GM19463 (cell line): ENCODE results near the gene GLRB.
"Not testable (repeated sequence)": the region's sequence is repeated elsewhere in the genome, so short reads cannot be mapped to it uniquely, and the experiment has no call there.

Experiments
- ATAC-seq: cut with Tn5 transposase; IDR thresholded peaks from one replicate; pipeline ENCODE4 v1.9.1; 2021; ENCODE audit warnings: mild to moderate bottlenecking, moderate library complexity; ENCODE audit not compliant: unreplicated experiment

Gene GLRB

GRCh38 chr4:157121401-157121800 is 45.5 kb downstream of the GLRB start:
- ATAC-seq, result no peak

- ATAC-seq, result no peak
Measured at GRCh38 chr4:157127571-157127970, 51.6 kb downstream of the GLRB start.

- no peak for ATAC-seq
Measured at GRCh38 chr4:157128395-157128794, 52.4 kb downstream of the GLRB start.

- ATAC-seq, result no peak
Measured at GRCh38 chr4:157141976-157142375, 66.0 kb downstream of the GLRB start.

GRCh38 chr4:157143369-157143768 is 67.4 kb downstream of the GLRB start:
- no peak for ATAC-seq

- no peak for ATAC-seq
Measured at GRCh38 chr4:157151711-157152110, 75.8 kb downstream of the GLRB start.

- ATAC-seq, result no peak
Measured at GRCh38 chr4:157165935-157166610, 90.1 kb downstream of the GLRB start.

GRCh38 chr4:157170321-157170720 is 94.4 kb downstream of the GLRB start:
- ATAC-seq, result no peak

GRCh38 chr4:157172011-157172410 is 96.1 kb downstream of the GLRB start:
- ATAC-seq, result no peak

- not testable (repeated sequence) for ATAC-seq
Measured at GRCh38 chr4:157180268-157180667, 104.3 kb downstream of the GLRB start.

GRCh38 chr4:157184300-157184699 is 108.3 kb downstream of the GLRB start:
- no peak for ATAC-seq

- no peak for ATAC-seq
Measured at GRCh38 chr4:157185363-157185762, 109.4 kb downstream of the GLRB start.

GRCh38 chr4:157195374-157195773 is 119.4 kb downstream of the GLRB start:
- no peak for ATAC-seq

- no peak for ATAC-seq
Measured at GRCh38 chr4:157196046-157196445, 120.1 kb downstream of the GLRB start.

GRCh38 chr4:157204634-157205244 is 128.8 kb downstream of the GLRB start:
- ATAC-seq, result peak; percentile 44

- ATAC-seq, result no peak
Measured at GRCh38 chr4:157217708-157218107, 141.8 kb downstream of the GLRB start.

- ATAC-seq, result no peak
Measured at GRCh38 chr4:157219711-157220370, 143.9 kb downstream of the GLRB start.

GRCh38 chr4:157220371-157220881 is 144.5 kb downstream of the GLRB start, which contains the start of gene GRIA2:
TSS of gene GRIA2 (plus strand) at chr4:157220728. CDS start at chr4:157221043, 315 bp downstream.
- peak; percentile 47 for ATAC-seq

- no peak for ATAC-seq
Measured at GRCh38 chr4:157221426-157221894, 145.5 kb downstream of the GLRB start.
